ENCODE measurements around the gene CTNNA3. TPM values are rescaled to one million over a fixed set of nuclear protein-coding genes. Genes with fewer than 3 reads are reported as not detected.

CTNNA3 gene
- polyA plus RNA-seq, 2 donors, result 0.08 to 0.10 TPM

GRCh38 chr10:66723608-66724400 lies 972.2 kb downstream of the CTNNA3 start:
- H3K27me3 ChIP-seq (ENCODE audit: control insufficient read depth in 1 of 2, insufficient read depth in 2 of 2, low read length in 2 of 2), result no peaks in the 10 kb centered on the region
- WGBS, 2 donors, result 68 to 74% methylated on average over 2 of the region's 2 CpGs
- H3K36me3 ChIP-seq (ENCODE audit: control insufficient read depth in 2 of 2, insufficient read depth in 2 of 2, low read length in 1 of 2), result no peaks in the 10 kb centered on the region
- no peaks in the 10 kb centered on the region for H3K4me1 ChIP-seq (ENCODE audit: control insufficient read depth in 2 of 2, insufficient read depth in 2 of 2, low read length in 1 of 2)
- no peak overlapping the region for H3K27ac ChIP-seq (ENCODE audit: low read depth in 2 of 2, low read length in 1 of 2)
- no peaks in the 10 kb centered on the region for H3K9me3 ChIP-seq (ENCODE audit: control insufficient read depth in 2 of 2, insufficient read depth in 1 of 2, low read depth in 1 of 2, low read length in 1 of 2)
- H3K4me3 ChIP-seq (ENCODE audit: low read depth in 1 of 2, low read length in 2 of 2), result no peak overlapping the region

DNA sequence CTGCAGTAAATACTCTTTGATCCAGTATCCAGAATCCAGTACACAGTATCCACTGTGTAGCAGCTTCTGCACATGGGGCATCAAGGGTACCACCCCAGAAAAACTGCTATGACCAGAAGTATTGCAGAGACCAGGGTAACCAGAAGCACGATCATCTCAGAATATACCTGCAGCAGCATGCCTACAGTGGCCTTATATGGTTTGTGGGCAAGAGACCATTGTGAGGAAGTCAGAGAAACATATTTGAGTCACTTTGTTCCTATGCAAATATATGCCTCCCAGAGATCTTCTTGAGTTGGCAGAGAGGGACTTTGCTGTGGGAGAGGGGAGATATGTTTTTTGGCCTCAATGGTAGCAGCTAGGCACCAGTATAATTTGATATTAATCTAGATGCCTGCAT lies 976.5 kb downstream of the CTNNA3 start:
- no peak overlapping the region for H3K4me3 ChIP-seq (ENCODE audit: low read depth in 1 of 2, low read length in 2 of 2)
- no peaks in the 10 kb centered on the region for H3K27me3 ChIP-seq (ENCODE audit: control insufficient read depth in 1 of 2, insufficient read depth in 2 of 2, low read length in 2 of 2)
- H3K4me1 ChIP-seq (ENCODE audit: control insufficient read depth in 2 of 2, insufficient read depth in 2 of 2, low read length in 1 of 2), result no peaks in the 10 kb centered on the region
- no peaks in the 10 kb centered on the region for H3K36me3 ChIP-seq (ENCODE audit: control insufficient read depth in 2 of 2, insufficient read depth in 2 of 2, low read length in 1 of 2)
- WGBS, 2 donors, result 49 to 58% methylated on average over 1 of the region's 1 CpG
- no peak overlapping the region for H3K27ac ChIP-seq (ENCODE audit: low read depth in 2 of 2, low read length in 1 of 2)
- H3K9me3 ChIP-seq (ENCODE audit: control insufficient read depth in 2 of 2, insufficient read depth in 1 of 2, low read depth in 1 of 2, low read length in 1 of 2), result no peaks in the 10 kb centered on the region

GRCh38 chr10:66717231-66717981 lies 978.6 kb downstream of the CTNNA3 start:
- H3K4me3 ChIP-seq (ENCODE audit: low read depth in 1 of 2, low read length in 2 of 2), result no peak overlapping the region
- no peaks in the 10 kb centered on the region for H3K9me3 ChIP-seq (ENCODE audit: control insufficient read depth in 2 of 2, insufficient read depth in 1 of 2, low read depth in 1 of 2, low read length in 1 of 2)
- WGBS, 2 donors, result 68 to 73% methylated on average over 8 of the region's 8 CpGs
- H3K27ac ChIP-seq (ENCODE audit: low read depth in 2 of 2, low read length in 1 of 2), result no peak overlapping the region
- H3K36me3 ChIP-seq (ENCODE audit: control insufficient read depth in 2 of 2, insufficient read depth in 2 of 2, low read length in 1 of 2), result no peaks in the 10 kb centered on the region
- no peaks in the 10 kb centered on the region for H3K27me3 ChIP-seq (ENCODE audit: control insufficient read depth in 1 of 2, insufficient read depth in 2 of 2, low read length in 2 of 2)
- H3K4me1 ChIP-seq (ENCODE audit: control insufficient read depth in 2 of 2, insufficient read depth in 2 of 2, low read length in 1 of 2), result no peaks in the 10 kb centered on the region

DNA sequence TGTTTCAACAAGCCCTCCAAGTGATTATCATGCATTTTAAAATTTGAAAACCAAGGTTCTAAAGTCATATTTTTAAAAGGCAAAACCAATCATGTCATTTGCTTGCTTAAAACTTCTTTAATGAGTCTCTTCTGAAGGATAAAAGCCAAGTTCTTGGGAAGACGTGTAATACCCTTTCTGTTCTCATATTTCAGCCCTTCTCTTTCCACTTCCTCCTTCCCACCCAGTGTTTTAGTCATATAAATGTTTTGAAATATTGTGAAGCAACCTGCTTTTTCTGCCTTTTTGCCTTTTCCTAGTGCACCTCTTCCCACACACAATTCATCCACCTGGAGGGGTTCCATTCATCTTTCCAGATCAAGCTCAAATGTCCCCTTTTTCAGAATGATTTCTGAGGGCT lies 981.3 kb downstream of the CTNNA3 start:
- WGBS, 2 donors, result 39 to 47% methylated on average over 1 of the region's 1 CpG

DNA sequence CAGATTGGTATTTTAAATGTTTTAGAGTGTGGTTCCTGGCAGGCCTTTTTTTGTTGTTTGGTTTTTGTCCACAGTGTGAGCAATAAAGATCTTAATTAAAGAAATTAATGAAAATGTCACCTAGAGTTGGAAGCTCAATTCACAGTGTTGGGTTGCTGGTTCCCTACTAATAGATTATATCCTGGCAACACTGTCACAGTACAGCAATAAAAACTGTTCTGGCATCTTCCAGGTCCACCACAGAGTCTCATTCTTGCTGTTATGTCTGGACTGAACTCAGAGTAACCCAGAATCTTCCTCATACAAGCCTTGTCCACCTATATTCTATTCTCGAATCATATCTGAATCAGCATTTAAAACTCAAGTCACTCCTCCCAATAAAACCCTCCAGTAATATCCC lies 982.6 kb downstream of the CTNNA3 start:
- H3K36me3 ChIP-seq (ENCODE audit: control insufficient read depth in 2 of 2, insufficient read depth in 2 of 2, low read length in 1 of 2), result no peaks in the 10 kb centered on the region
- no peaks in the 10 kb centered on the region for H3K4me1 ChIP-seq (ENCODE audit: control insufficient read depth in 2 of 2, insufficient read depth in 2 of 2, low read length in 1 of 2)
- WGBS, 2 donors, result 91 to 100% methylated on average over 1 of the region's 1 CpG
- H3K27me3 ChIP-seq (ENCODE audit: control insufficient read depth in 1 of 2, insufficient read depth in 2 of 2, low read length in 2 of 2), result no peaks in the 10 kb centered on the region
- no peak overlapping the region for H3K4me3 ChIP-seq (ENCODE audit: low read depth in 1 of 2, low read length in 2 of 2)
- no peak overlapping the region for H3K27ac ChIP-seq (ENCODE audit: low read depth in 2 of 2, low read length in 1 of 2)
- H3K9me3 ChIP-seq (ENCODE audit: control insufficient read depth in 2 of 2, insufficient read depth in 1 of 2, low read depth in 1 of 2, low read length in 1 of 2), result no peaks in the 10 kb centered on the region

More for the DNA sequence above, 981.3 kb downstream of the CTNNA3 start:
- Histone ChIP-seq H3K36me3 (ENCODE audit: control insufficient read depth in 2 of 2, insufficient read depth in 2 of 2, low read length in 1 of 2) (no peaks in the 10 kb centered on the region), H3K27ac (ENCODE audit: low read depth in 2 of 2, low read length in 1 of 2) (no peak overlapping the region), H3K4me1 (ENCODE audit: control insufficient read depth in 2 of 2, insufficient read depth in 2 of 2, low read length in 1 of 2) (no peaks in the 10 kb centered on the region), H3K27me3 (ENCODE audit: control insufficient read depth in 1 of 2, insufficient read depth in 2 of 2, low read length in 2 of 2) (no peaks in the 10 kb centered on the region), H3K4me3 (ENCODE audit: low read depth in 1 of 2, low read length in 2 of 2) (no peak overlapping the region), H3K9me3 (ENCODE audit: control insufficient read depth in 2 of 2, insufficient read depth in 1 of 2, low read depth in 1 of 2, low read length in 1 of 2) (no peaks in the 10 kb centered on the region)

DNA sequence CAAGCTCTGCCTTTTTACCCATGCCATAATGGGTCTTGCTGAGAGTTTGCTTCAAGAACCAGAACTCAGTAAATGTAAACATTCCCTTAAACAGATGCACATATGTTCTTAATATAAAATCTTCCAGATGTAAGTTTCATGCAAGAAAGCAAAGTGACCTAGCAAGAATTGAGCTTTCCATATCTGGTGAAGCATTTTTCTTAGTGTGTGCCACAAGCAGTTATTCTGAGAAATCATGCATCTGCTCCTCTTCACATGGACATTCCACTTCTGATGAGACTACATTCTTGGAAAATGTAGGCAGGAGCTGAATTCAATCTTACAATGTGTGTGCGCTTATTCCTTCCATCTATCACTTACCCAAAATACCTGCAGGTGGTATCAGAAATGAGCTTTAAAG lies 997.9 kb downstream of the CTNNA3 start:
- H3K4me3 ChIP-seq (ENCODE audit: low read depth in 1 of 2, low read length in 2 of 2), result no peak overlapping the region

GRCh38 chr10:66695046-66695445 lies 1000.9 kb downstream of the CTNNA3 start:
- no peaks in the 10 kb centered on the region for H3K4me1 ChIP-seq (ENCODE audit: control insufficient read depth in 2 of 2, insufficient read depth in 2 of 2, low read length in 1 of 2)
- no peaks in the 10 kb centered on the region for H3K27me3 ChIP-seq (ENCODE audit: control insufficient read depth in 1 of 2, insufficient read depth in 2 of 2, low read length in 2 of 2)
- 54 to 73% methylated on average over 1 of the region's 1 CpG for WGBS, 2 donors
- H3K4me3 ChIP-seq (ENCODE audit: low read depth in 1 of 2, low read length in 2 of 2), result no peak overlapping the region
- H3K27ac ChIP-seq (ENCODE audit: low read depth in 2 of 2, low read length in 1 of 2), result no peak overlapping the region
- H3K36me3 ChIP-seq (ENCODE audit: control insufficient read depth in 2 of 2, insufficient read depth in 2 of 2, low read length in 1 of 2), result no peaks in the 10 kb centered on the region
- no peaks in the 10 kb centered on the region for H3K9me3 ChIP-seq (ENCODE audit: control insufficient read depth in 2 of 2, insufficient read depth in 1 of 2, low read depth in 1 of 2, low read length in 1 of 2)

More for the DNA sequence above, 997.9 kb downstream of the CTNNA3 start:
- Histone ChIP-seq H3K4me1 (ENCODE audit: control insufficient read depth in 2 of 2, insufficient read depth in 2 of 2, low read length in 1 of 2) (no peaks in the 10 kb centered on the region), H3K27ac (ENCODE audit: low read depth in 2 of 2, low read length in 1 of 2) (no peak overlapping the region), H3K9me3 (ENCODE audit: control insufficient read depth in 2 of 2, insufficient read depth in 1 of 2, low read depth in 1 of 2, low read length in 1 of 2) (no peaks in the 10 kb centered on the region), H3K27me3 (ENCODE audit: control insufficient read depth in 1 of 2, insufficient read depth in 2 of 2, low read length in 2 of 2) (no peaks in the 10 kb centered on the region), H3K36me3 (ENCODE audit: control insufficient read depth in 2 of 2, insufficient read depth in 2 of 2, low read length in 1 of 2) (no peaks in the 10 kb centered on the region)
- WGBS, 2 donors, result 94 to 96% methylated on average over 1 of the region's 1 CpG

DNA sequence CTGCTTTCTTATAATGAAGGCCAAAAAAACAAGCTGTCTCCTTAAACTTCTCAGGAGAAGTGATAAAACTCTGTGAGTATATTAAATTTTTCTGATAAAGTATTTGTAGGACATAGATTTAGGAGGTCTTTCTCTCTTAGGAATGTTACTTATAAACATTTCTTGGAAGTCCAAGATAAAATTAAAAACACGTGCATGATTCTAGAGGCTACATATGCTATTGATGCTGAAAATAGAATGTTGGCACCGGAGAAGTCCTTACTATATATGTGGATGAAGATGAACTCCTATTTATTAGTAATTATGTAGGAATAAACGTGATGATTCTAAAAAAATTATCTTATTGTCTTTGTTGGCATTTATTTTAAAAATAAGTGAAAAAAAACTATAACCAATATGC lies 1011.4 kb downstream of the CTNNA3 start:
- 58 to 64% methylated on average over 3 of the region's 3 CpGs for WGBS, 2 donors
- Histone ChIP-seq H3K4me3 (ENCODE audit: low read depth in 1 of 2, low read length in 2 of 2) (no peak overlapping the region), H3K36me3 (ENCODE audit: control insufficient read depth in 2 of 2, insufficient read depth in 2 of 2, low read length in 1 of 2) (no peaks in the 10 kb centered on the region), H3K9me3 (ENCODE audit: control insufficient read depth in 2 of 2, insufficient read depth in 1 of 2, low read depth in 1 of 2, low read length in 1 of 2) (no peaks in the 10 kb centered on the region), H3K27me3 (ENCODE audit: control insufficient read depth in 1 of 2, insufficient read depth in 2 of 2, low read length in 2 of 2) (no peaks in the 10 kb centered on the region), H3K27ac (ENCODE audit: low read depth in 2 of 2, low read length in 1 of 2) (no peak overlapping the region), H3K4me1 (ENCODE audit: control insufficient read depth in 2 of 2, insufficient read depth in 2 of 2, low read length in 1 of 2) (no peaks in the 10 kb centered on the region)

DNA sequence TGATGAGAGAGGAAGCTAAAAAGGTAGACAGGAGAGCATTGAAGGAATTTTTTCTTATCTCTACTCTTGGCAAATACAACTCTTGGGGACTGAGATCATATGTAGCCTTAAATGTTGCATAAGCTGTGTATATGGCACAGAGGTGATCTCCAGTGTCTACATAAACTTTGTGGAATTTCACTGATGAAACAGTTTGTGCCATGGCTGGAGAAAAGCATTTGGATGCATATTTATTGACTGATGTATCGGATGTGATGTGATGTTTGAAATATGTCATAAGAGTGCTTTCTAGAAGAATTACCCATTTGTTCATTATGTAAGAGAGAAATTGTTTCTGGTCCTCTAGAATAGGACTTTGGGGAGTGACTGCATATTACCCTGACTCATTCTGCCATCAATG lies 1015.1 kb downstream of the CTNNA3 start:
- no peaks in the 10 kb centered on the region for H3K9me3 ChIP-seq (ENCODE audit: control insufficient read depth in 2 of 2, insufficient read depth in 1 of 2, low read depth in 1 of 2, low read length in 1 of 2)
- no peaks in the 10 kb centered on the region for H3K27me3 ChIP-seq (ENCODE audit: control insufficient read depth in 1 of 2, insufficient read depth in 2 of 2, low read length in 2 of 2)
- WGBS, 2 donors, result 84 to 94% methylated on average over 1 of the region's 1 CpG
- H3K4me1 ChIP-seq (ENCODE audit: control insufficient read depth in 2 of 2, insufficient read depth in 2 of 2, low read length in 1 of 2), result no peaks in the 10 kb centered on the region
- H3K4me3 ChIP-seq (ENCODE audit: low read depth in 1 of 2, low read length in 2 of 2), result no peak overlapping the region
- H3K27ac ChIP-seq (ENCODE audit: low read depth in 2 of 2, low read length in 1 of 2), result no peak overlapping the region
- H3K36me3 ChIP-seq (ENCODE audit: control insufficient read depth in 2 of 2, insufficient read depth in 2 of 2, low read length in 1 of 2), result no peaks in the 10 kb centered on the region

Measured in esophagus (tissue), 2 donors.